WTC11 (cell line): ENCODE measurements around the gene RPS6KC1. TPM values are rescaled to one million over a fixed set of nuclear protein-coding genes. Genes with fewer than 3 reads are reported as not detected.

ENCODE experiments used
- ATAC-seq: fragments of 200-7000 bp; cut with Tn5 transposase; 2 replicates; pipeline ENCODE4 v1.10.0; 2021; ENCODE audit warnings: mild to moderate bottlenecking, moderate library complexity
- CTCF ChIA-PET: fragments of 300-600 bp; sonication (Branson Sonifier 250); formaldehyde crosslinking; loops from one replicate; lab custom pipeline; 2021; ENCODE audit warnings: antibody characterized with exemption; lab: Charles Lee
- POLR2A ChIA-PET: fragments of 350-600 bp; sonication (Branson Sonifier 250); formaldehyde crosslinking; loops from one replicate; lab custom pipeline; 2021; ENCODE audit warnings: antibody characterized with exemption; lab: Charles Lee
- DNase-seq: peaks from one replicate; pipeline ENCODE4 v3.0.0; 2021; ENCODE audit warnings: low spot score
- H3K27ac Mint-ChIP-seq: 2 replicates; pipeline ENCODE4 v1.8.0; 2021; ENCODE audit warnings: mixed read lengths
- H3K27me3 Mint-ChIP-seq: 2 replicates; pipeline ENCODE4 v1.8.0; 2021; ENCODE audit warnings: low read depth, mild to moderate bottlenecking, moderate library complexity, mixed read lengths
- H3K36me3 Mint-ChIP-seq: 2 replicates; pipeline ENCODE4 v1.8.0; 2021; ENCODE audit warnings: mixed read lengths
- H3K4me1 Mint-ChIP-seq: 2 replicates; pipeline ENCODE4 v1.8.0; 2022; ENCODE audit warnings: mixed read lengths
- H3K4me3 Mint-ChIP-seq: 2 replicates; pipeline ENCODE4 v1.8.0; 2021; ENCODE audit warnings: mild to moderate bottlenecking, moderate library complexity, mixed read lengths
- H3K9me3 Mint-ChIP-seq: 2 replicates; pipeline ENCODE4 v1.8.0; 2021; ENCODE audit warnings: mixed read lengths
- ATF1 ChIP-seq: sonication (generic); formaldehyde crosslinking; IDR thresholded peaks from 2 replicates; pipeline ENCODE4 v1.8.1; 2023; ENCODE audit warnings: mild to moderate bottlenecking, moderate library complexity, missing genetic modification reagents
- EMX1 ChIP-seq: fragments of 250-450 bp; sonication (Bioruptor Pico); IDR thresholded peaks from 2 replicates; pipeline ENCODE4 v1.8.0; 2021; ENCODE audit warnings: mild to moderate bottlenecking
- ETV6 ChIP-seq: sonication (generic); formaldehyde crosslinking; IDR thresholded peaks from 2 replicates; pipeline ENCODE4 v1.8.1; 2022; ENCODE audit warnings: mild to moderate bottlenecking, missing genetic modification reagents
- FOXJ3 ChIP-seq: sonication (generic); formaldehyde crosslinking; IDR thresholded peaks from 2 replicates; pipeline ENCODE4 v1.9.0; 2021; ENCODE audit warnings: missing genetic modification reagents, mild to moderate bottlenecking, borderline replicate concordance
- FOXK1 ChIP-seq: sonication (generic); formaldehyde crosslinking; IDR thresholded peaks from 2 replicates; pipeline ENCODE4 v1.8.0; 2022; ENCODE audit warnings: mild to moderate bottlenecking, moderate library complexity, missing genetic modification reagents
- GABPB1 ChIP-seq: sonication (generic); formaldehyde crosslinking; IDR thresholded peaks from 2 replicates; pipeline ENCODE4 v1.8.1; 2023; ENCODE audit warnings: mild to moderate bottlenecking, missing genetic modification reagents
- KAT7 ChIP-seq: sonication (generic); formaldehyde crosslinking; IDR thresholded peaks from 2 replicates; pipeline ENCODE4 v1.8.1; 2023; ENCODE audit warnings: missing genetic modification reagents, mild to moderate bottlenecking, borderline replicate concordance
- NFE2L1 ChIP-seq: sonication (generic); formaldehyde crosslinking; IDR thresholded peaks from 2 replicates; pipeline ENCODE4 v1.8.1; 2023; ENCODE audit warnings: missing genetic modification reagents
- NR1H2 ChIP-seq: sonication (generic); formaldehyde crosslinking; IDR thresholded peaks from 2 replicates; pipeline ENCODE4 v1.9.0; 2021; ENCODE audit warnings: mild to moderate bottlenecking, moderate library complexity, missing genetic modification reagents
- NR3C1 ChIP-seq: sonication (generic); formaldehyde crosslinking; conservative IDR thresholded peaks from 2 replicates; pipeline ENCODE4 v1.8.1; 2023; ENCODE audit warnings: low read depth, mild to moderate bottlenecking, missing genetic modification reagents
- OVOL2 ChIP-seq: fragments of 250-450 bp; sonication (Bioruptor Pico); IDR thresholded peaks from 2 replicates; pipeline ENCODE4 v1.9.0; 2021; ENCODE audit warnings: mild to moderate bottlenecking, borderline replicate concordance
- SP1 ChIP-seq: sonication (generic); formaldehyde crosslinking; conservative IDR thresholded peaks from 2 replicates; pipeline ENCODE4 v1.8.1; 2022; ENCODE audit warnings: missing genetic modification reagents
- TCF7 ChIP-seq: sonication (generic); formaldehyde crosslinking; IDR thresholded peaks from 2 replicates; pipeline ENCODE4 v1.8.0; 2022; ENCODE audit warnings: mild to moderate bottlenecking, low read depth, missing genetic modification reagents, moderate library complexity
- TEAD4 ChIP-seq: sonication (generic); formaldehyde crosslinking; IDR thresholded peaks from 2 replicates; pipeline ENCODE4 v1.8.0; 2022; ENCODE audit warnings: mild to moderate bottlenecking, missing genetic modification reagents
- ZNF121 ChIP-seq: sonication (generic); formaldehyde crosslinking; IDR thresholded peaks from 2 replicates; pipeline ENCODE4 v1.8.0; 2023; ENCODE audit warnings: missing genetic modification reagents
- ZNF317 ChIP-seq: sonication (generic); formaldehyde crosslinking; IDR thresholded peaks from 2 replicates; pipeline ENCODE4 v1.8.1; 2023; ENCODE audit warnings: low read depth, mild to moderate bottlenecking, moderate library complexity, missing genetic modification reagents, borderline replicate concordance
- ZNF423 ChIP-seq: fragments of 250-450 bp; sonication (Bioruptor Pico); IDR thresholded peaks from 2 replicates; pipeline ENCODE4 v2.1.2; 2022; ENCODE audit warnings: mild to moderate bottlenecking, moderate library complexity
- ZNF671 ChIP-seq: fragments of 250-450 bp; sonication (Bioruptor Pico); IDR thresholded peaks from 2 replicates; pipeline ENCODE4 v1.8.0; 2021; ENCODE audit warnings: mild to moderate bottlenecking
- total RNA-seq: library from RNA; stranded (reverse); gene quantifications from 3 replicates; pipeline ENCODE4 v1.2.3, GENCODE V29; 2021
- TF ChIP-seq, protein P1 (sequence below): sonication (generic); formaldehyde crosslinking; IDR thresholded peaks from 2 replicates; pipeline ENCODE4 v1.8.0; 2022; ENCODE audit warnings: mild to moderate bottlenecking, missing genetic modification reagents
- TF ChIP-seq, protein P2 (sequence below): sonication (generic); formaldehyde crosslinking; IDR thresholded peaks from 2 replicates; pipeline ENCODE4 v1.8.0; 2023; ENCODE audit warnings: missing genetic modification reagents, mild to moderate bottlenecking, borderline replicate concordance
- TF ChIP-seq, protein P3 (sequence below): sonication (generic); formaldehyde crosslinking; IDR thresholded peaks from 2 replicates; pipeline ENCODE4 v1.8.1; 2022; ENCODE audit warnings: low read depth, mild to moderate bottlenecking, moderate library complexity, missing genetic modification reagents, borderline replicate concordance
- TF ChIP-seq, protein P4 (sequence below): fragments of 250-450 bp; sonication (Bioruptor Pico); IDR thresholded peaks from 2 replicates; pipeline ENCODE4 v1.9.0; 2021; ENCODE audit warnings: mild to moderate bottlenecking, borderline replicate concordance
- TF ChIP-seq, protein P5 (sequence below): fragments of 250-450 bp; sonication (Bioruptor Pico); IDR thresholded peaks from 2 replicates; pipeline ENCODE4 v1.9.0; 2021; ENCODE audit warnings: moderate library complexity, mild to moderate bottlenecking, inconsistent platforms, borderline replicate concordance

RPS6KC1 gene
- total RNA-seq, 1 experiment from 2014 or later: 17.4 TPM

DNA sequence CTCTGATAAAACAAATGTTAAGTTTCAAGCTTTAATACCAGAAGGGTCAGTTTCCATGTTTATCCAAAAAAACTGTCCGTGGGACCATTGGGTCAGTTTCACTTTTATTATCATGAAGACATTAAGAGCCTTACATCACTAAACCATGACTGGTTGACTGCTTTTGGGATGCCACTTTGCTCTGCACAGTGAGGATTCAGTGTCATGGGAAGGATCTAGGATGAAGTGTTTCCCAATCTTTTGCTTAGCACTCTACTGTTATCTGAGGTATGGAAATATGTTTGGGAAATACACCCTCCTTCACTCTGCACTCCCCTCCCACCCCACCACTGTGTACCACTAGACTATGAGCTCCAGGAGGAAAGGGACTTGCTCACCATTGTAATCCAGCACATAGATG is 16.3 kb downstream of the RPS6KC1 start:
- H3K27me3 Mint-ChIP-seq: no peaks in the 10 kb centered on the region
- H3K27ac Mint-ChIP-seq: no peak overlapping the region; the same call in none of the 2 replicates
- no peak for ATAC-seq
- no peaks in the 10 kb centered on the region for H3K36me3 Mint-ChIP-seq
- peaks cover 22% of the 10 kb centered on the region for H3K4me1 Mint-ChIP-seq
- POLR2A ChIA-PET: no interaction called here
- no peak for DNase-seq
- TF ChIP-seq ZNF121 (CRISPR knock-in tag): no peak
- no peak for TF ChIP-seq GABPB1 (CRISPR knock-in tag)
- TF ChIP-seq ATF1 (CRISPR knock-in tag): no peak
- TF ChIP-seq, protein P1, sequence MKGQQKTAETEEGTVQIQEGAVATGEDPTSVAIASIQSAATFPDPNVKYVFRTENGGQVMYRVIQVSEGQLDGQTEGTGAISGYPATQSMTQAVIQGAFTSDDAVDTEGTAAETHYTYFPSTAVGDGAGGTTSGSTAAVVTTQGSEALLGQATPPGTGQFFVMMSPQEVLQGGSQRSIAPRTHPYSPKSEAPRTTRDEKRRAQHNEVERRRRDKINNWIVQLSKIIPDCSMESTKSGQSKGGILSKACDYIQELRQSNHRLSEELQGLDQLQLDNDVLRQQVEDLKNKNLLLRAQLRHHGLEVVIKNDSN (CRISPR knock-in tag): no peak
- TF ChIP-seq OVOL2: no peak
- TF ChIP-seq TEAD4: no peak
- TF ChIP-seq ZNF671 (CRISPR knock-in tag): no peak
- no peak for TF ChIP-seq NFE2L1 (CRISPR knock-in tag)
- no peak for TF ChIP-seq KAT7 (CRISPR knock-in tag)
- H3K4me3 Mint-ChIP-seq: no peak overlapping the region
- CTCF ChIA-PET: no interaction called here
- no peaks in the 10 kb centered on the region for H3K9me3 Mint-ChIP-seq

DNA sequence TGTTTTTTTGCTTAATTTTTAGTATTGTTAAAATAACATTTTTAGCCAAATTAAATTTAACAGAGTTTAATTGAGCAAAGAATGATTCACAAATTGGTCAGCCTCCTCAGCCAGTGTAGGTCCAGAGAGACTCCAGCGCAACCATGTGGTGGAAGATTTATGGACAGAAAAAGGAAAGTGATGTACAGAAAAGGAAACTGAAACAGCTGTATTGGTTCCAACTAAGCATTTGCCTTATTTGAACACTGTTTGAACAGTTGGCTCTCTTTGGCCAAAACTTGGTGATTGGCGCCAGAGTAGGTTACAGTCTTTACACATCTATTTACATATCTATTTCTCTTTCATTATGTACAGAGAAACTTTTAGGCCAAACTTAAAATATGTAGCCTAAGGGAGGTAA is 19.4 kb downstream of the RPS6KC1 start:
- no peak for ATAC-seq

DNA sequence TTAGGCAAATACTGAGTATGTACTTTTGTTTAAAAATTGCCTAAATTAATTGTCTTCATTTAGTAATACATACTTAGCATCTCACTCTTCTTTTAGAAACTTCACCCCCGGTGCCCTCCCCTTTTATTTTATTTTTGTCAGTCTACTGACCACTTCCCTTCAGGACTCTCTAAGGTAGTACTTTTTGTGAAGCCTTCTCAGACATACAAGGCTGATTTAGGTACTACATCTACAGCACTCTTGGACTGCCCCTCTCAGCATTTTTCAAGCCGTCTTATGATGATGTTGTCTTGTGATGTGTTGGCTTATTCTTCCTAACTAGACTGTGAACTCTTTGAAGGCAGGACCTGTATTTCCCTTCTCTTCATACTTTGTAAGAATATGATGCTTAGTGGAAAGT is 24.7 kb downstream of the RPS6KC1 start:
- POLR2A ChIA-PET: no interaction called here
- H3K27ac Mint-ChIP-seq: no peak overlapping the region
- DNase-seq: no peak
- CTCF ChIA-PET: interaction anchor here (0.7 kb wide), 1 partner anchor 17 kb away, joined by 4 read pairs; no protein-coding TSS in a partner anchor
- H3K27me3 Mint-ChIP-seq: no peaks in the 10 kb centered on the region
- TF ChIP-seq ZNF671 (CRISPR knock-in tag) (no peak), ETV6 (CRISPR knock-in tag) (no peak), ATF1 (CRISPR knock-in tag) (no peak), ZNF317 (CRISPR knock-in tag) (no peak), NR1H2 (no peak)
- TF ChIP-seq, protein P2, sequence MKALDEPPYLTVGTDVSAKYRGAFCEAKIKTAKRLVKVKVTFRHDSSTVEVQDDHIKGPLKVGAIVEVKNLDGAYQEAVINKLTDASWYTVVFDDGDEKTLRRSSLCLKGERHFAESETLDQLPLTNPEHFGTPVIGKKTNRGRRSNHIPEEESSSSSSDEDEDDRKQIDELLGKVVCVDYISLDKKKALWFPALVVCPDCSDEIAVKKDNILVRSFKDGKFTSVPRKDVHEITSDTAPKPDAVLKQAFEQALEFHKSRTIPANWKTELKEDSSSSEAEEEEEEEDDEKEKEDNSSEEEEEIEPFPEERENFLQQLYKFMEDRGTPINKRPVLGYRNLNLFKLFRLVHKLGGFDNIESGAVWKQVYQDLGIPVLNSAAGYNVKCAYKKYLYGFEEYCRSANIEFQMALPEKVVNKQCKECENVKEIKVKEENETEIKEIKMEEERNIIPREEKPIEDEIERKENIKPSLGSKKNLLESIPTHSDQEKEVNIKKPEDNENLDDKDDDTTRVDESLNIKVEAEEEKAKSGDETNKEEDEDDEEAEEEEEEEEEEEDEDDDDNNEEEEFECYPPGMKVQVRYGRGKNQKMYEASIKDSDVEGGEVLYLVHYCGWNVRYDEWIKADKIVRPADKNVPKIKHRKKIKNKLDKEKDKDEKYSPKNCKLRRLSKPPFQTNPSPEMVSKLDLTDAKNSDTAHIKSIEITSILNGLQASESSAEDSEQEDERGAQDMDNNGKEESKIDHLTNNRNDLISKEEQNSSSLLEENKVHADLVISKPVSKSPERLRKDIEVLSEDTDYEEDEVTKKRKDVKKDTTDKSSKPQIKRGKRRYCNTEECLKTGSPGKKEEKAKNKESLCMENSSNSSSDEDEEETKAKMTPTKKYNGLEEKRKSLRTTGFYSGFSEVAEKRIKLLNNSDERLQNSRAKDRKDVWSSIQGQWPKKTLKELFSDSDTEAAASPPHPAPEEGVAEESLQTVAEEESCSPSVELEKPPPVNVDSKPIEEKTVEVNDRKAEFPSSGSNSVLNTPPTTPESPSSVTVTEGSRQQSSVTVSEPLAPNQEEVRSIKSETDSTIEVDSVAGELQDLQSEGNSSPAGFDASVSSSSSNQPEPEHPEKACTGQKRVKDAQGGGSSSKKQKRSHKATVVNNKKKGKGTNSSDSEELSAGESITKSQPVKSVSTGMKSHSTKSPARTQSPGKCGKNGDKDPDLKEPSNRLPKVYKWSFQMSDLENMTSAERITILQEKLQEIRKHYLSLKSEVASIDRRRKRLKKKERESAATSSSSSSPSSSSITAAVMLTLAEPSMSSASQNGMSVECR (CRISPR knock-in tag): no peak
- TF ChIP-seq, protein P3, sequence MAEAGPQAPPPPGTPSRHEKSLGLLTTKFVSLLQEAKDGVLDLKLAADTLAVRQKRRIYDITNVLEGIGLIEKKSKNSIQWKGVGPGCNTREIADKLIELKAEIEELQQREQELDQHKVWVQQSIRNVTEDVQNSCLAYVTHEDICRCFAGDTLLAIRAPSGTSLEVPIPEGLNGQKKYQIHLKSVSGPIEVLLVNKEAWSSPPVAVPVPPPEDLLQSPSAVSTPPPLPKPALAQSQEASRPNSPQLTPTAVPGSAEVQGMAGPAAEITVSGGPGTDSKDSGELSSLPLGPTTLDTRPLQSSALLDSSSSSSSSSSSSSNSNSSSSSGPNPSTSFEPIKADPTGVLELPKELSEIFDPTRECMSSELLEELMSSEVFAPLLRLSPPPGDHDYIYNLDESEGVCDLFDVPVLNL (CRISPR knock-in tag): no peak
- H3K4me3 Mint-ChIP-seq: no peak overlapping the region
- no peaks in the 10 kb centered on the region for H3K4me1 Mint-ChIP-seq
- no peaks in the 10 kb centered on the region for H3K9me3 Mint-ChIP-seq
- peak; percentile 48 for ATAC-seq
- H3K36me3 Mint-ChIP-seq: no peaks in the 10 kb centered on the region

More for the DNA sequence above, 19.4 kb downstream of the RPS6KC1 start:
- Mint-ChIP-seq H3K36me3 (no peaks in the 10 kb centered on the region), H3K27me3 (no peaks in the 10 kb centered on the region), H3K4me1 (peaks cover 19% of the 10 kb centered on the region), H3K4me3 (no peak overlapping the region), H3K9me3 (no peaks in the 10 kb centered on the region), H3K27ac (no peak overlapping the region)
- no peak for DNase-seq
- POLR2A ChIA-PET: no interaction called here
- TF ChIP-seq TCF7 (CRISPR knock-in tag) (no peak), ZNF423 (CRISPR knock-in tag) (no peak), NFE2L1 (CRISPR knock-in tag) (no peak), SP1 (CRISPR knock-in tag) (no peak), FOXJ3 (CRISPR knock-in tag) (no peak), ZNF121 (CRISPR knock-in tag) (no peak), FOXK1 (no peak), NR3C1 (CRISPR knock-in tag) (no peak), EMX1 (CRISPR knock-in tag) (no peak)
- TF ChIP-seq, protein P4, sequence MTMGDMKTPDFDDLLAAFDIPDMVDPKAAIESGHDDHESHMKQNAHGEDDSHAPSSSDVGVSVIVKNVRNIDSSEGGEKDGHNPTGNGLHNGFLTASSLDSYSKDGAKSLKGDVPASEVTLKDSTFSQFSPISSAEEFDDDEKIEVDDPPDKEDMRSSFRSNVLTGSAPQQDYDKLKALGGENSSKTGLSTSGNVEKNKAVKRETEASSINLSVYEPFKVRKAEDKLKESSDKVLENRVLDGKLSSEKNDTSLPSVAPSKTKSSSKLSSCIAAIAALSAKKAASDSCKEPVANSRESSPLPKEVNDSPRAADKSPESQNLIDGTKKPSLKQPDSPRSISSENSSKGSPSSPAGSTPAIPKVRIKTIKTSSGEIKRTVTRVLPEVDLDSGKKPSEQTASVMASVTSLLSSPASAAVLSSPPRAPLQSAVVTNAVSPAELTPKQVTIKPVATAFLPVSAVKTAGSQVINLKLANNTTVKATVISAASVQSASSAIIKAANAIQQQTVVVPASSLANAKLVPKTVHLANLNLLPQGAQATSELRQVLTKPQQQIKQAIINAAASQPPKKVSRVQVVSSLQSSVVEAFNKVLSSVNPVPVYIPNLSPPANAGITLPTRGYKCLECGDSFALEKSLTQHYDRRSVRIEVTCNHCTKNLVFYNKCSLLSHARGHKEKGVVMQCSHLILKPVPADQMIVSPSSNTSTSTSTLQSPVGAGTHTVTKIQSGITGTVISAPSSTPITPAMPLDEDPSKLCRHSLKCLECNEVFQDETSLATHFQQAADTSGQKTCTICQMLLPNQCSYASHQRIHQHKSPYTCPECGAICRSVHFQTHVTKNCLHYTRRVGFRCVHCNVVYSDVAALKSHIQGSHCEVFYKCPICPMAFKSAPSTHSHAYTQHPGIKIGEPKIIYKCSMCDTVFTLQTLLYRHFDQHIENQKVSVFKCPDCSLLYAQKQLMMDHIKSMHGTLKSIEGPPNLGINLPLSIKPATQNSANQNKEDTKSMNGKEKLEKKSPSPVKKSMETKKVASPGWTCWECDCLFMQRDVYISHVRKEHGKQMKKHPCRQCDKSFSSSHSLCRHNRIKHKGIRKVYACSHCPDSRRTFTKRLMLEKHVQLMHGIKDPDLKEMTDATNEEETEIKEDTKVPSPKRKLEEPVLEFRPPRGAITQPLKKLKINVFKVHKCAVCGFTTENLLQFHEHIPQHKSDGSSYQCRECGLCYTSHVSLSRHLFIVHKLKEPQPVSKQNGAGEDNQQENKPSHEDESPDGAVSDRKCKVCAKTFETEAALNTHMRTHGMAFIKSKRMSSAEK: no peak
- TF ChIP-seq, protein P5, sequence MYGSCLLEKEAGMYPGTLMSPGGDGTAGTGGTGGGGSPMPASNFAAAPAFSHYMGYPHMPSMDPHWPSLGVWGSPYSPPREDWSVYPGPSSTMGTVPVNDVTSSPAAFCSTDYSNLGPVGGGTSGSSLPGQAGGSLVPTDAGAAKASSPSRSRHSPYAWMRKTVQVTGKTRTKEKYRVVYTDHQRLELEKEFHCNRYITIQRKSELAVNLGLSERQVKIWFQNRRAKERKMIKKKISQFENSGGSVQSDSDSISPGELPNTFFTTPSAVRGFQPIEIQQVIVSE (CRISPR knock-in tag): no peak
- TF ChIP-seq, all 79 proteins: peak for 0
- CTCF ChIA-PET: interaction anchor here (1.1 kb wide), 1 partner anchor 405 kb away, joined by 3 read pairs; no protein-coding TSS in a partner anchor
